ENCODE measurements around the gene PCSK5.
"Not testable (repeated sequence)": the region's sequence is repeated elsewhere in the genome, so short reads cannot be mapped to it uniquely, and the experiment has no call there.

The PCSK5 gene

GRCh38 chr9:75891277-75891741, 836 bp downstream of the PCSK5 start:
- DNase-seq: no peak

DNA sequence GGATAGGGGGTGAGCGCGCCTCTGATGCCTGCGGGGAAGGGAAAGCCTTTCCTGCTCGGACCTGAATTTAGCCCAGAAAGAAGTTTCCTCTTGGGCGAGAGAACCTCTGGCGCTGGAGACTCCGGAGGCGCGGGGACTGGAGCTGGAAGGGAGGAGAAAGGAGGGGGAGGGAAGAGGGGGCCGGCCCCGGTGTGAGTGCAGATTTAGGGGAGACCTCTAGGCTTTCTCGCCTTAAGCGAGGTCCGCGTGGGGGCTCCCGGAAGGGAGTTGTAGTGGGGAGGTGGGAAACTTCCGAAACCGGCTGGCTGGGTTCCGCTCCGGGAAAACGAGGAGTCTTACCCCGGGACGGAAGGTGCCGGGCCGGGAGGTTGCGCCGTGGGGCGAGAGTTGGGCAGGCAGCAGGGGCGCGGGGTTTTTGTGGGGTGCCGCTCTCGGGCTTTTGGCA, 1.3 kb downstream of the PCSK5 start:
- no peak for DNase-seq

DNA sequence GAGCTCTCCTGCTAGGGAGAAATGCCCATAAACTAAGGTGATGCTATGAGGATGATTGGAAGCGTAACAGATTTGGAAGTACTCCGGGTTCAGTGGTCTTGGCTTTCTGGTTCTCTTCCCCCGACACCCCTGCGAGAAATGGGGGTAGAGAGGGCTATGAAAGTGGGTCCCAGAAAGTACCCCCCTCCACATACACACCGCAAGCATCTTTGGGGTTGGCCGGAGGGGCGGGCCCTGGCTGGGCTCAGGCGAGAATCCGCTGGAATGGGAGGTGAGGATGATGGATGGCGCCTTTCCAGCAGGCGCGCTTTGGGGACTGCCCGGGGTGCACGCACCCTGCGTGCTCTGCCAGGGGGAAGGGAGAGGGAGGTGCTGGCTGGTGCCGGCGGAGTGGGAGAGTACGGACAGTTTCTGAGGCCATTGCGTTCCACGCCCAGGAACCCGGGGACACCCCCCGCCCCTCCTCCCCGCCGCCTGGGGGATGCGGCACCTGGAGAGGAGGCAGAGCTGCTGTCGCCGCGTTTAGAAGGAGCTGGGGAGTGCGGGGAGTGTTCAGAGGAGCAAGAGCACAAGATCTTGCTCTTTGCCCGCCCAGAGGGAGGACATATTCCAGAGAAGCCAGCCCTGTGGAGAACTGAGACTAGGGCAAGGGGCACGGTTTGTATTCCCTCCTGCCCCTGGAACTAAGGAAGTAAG, 1.9 kb downstream of the PCSK5 start:
- no peak for DNase-seq

DNA sequence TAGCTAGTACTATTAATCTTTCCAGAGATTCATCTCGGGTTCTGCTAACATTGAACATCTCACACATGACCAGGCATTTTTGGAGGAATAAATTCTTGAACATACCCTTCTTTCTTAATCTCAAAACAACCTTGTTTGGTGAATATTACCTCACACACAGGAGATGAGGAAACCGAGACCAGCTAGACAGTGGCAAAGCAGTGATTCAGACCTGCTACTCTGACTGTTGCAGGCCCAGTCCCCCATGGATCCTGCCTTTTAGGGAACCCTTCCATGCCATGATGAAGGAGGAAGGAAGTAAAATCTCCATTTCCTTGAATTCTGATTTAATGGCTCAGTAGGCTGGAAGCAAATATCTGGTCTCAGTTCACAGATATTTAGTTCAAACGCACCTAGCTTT, 2.6 kb downstream of the PCSK5 start:
- DNase-seq: no peak

GRCh38 chr9:75894566-75894965, 4.1 kb downstream of the PCSK5 start:
- DNase-seq: no peak

DNA sequence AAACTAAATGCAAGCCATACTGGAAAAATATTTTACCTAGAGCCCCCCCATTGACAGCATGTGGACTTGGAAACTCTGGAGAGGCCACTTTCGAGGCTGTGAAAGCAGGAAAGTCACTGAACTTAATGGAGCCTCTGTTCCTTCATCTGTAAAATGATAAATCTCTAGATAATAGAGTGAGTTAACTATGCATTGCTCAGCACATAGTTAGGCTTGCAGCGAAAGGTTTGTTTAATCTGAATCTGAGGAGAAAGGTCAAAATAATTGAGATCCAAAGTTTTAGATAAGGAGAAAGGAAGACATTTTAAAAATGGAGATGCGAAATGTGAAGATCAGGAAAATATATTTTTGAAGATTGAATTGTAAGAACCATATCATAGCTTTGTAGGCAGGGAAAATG, 4.6 kb downstream of the PCSK5 start:
- no peak for DNase-seq

- DNase-seq: no peak
These were observed 5.7 kb downstream of the PCSK5 start for GRCh38 chr9:75896193-75896592.

DNA sequence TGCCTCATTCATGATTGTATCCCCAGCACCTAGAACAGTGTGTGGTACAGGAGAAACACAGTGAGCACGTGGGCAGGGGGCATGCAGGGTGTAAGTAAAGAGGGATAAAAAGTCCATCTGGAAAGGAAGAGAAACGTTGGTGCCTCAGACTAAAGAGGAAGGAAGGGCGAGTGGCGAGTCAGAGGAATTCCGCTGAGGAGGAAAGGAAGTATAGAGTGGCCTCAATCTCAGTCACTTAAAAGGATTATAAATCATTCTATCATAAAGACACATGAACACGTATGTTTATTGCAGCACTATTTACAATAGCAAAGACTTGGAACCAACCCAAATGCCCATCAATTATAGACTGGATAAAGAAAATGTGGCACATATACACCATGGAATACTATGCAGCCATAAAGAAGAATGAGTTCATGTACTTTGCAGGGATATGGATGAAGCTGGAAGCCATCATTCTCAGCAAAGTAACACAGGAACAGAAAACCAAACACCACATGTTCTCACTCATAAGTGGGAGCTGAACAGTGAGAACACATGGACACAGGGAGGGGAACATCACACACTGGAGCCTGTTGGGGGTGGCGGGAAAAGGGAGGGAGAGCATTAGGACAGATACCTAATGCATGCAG, 10.5 kb downstream of the PCSK5 start:
- not testable (repeated sequence) for DNase-seq

GRCh38 chr9:75903785-75904360, 13.4 kb downstream of the PCSK5 start:
- DNase-seq: no peak

DNA sequence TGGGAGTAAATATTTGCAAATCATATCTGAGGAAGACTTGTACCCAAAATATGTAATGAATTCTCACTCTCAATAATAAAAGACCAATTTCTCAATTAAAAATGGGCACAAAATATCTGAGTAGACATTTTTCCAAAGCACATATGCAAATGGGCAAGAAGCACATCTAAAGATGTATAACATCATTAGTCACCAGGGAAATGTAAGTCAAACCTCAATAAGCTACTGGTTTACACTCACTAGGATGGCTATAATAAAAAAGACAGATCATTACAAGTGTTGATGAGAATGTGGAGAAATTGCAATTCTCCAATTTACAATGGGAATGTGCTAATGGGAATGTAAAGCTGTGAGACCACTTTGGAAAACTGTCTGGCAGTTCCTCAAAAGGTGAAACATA, 13.9 kb downstream of the PCSK5 start:
- DNase-seq: no peak

DNA sequence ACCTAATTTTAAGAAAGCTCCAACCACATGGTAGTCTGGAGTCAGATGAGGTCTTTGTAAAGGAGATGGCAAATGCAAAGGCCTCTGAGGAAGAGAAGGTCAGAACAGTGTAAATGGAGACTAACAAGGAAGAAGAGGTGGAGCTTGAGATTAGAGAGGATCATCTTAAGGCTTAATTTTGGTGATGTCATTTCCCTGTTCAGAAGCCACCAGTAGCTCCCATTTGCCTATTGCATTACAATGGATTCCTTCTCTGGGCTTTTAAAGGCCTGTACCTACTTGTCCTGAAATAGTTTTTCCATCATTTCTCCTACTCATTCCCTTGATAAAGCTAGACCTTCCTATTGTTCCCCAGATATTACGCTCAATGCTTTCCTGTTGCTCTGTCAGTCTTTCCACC, 16.1 kb downstream of the PCSK5 start:
- no peak for DNase-seq

DNA sequence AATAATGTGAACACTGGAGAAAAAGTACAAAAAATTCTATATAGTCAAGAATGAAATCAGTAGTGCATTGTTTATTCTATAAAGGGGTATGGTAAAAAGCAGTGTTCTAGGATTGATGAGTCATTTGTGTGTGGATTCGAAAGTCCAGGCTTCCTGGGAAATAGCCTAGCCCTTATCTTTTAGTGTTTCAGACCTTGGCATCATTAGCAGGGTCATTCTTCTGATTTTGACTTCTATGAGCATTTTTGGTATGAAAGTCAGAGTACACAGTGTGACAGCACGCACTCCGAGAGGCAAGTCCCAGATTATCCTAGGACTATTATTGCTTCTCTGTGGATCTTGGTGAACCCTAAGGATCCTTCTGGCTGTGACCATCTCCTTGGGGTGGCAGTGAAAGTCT, 16.9 kb downstream of the PCSK5 start:
- no peak for DNase-seq

DNA sequence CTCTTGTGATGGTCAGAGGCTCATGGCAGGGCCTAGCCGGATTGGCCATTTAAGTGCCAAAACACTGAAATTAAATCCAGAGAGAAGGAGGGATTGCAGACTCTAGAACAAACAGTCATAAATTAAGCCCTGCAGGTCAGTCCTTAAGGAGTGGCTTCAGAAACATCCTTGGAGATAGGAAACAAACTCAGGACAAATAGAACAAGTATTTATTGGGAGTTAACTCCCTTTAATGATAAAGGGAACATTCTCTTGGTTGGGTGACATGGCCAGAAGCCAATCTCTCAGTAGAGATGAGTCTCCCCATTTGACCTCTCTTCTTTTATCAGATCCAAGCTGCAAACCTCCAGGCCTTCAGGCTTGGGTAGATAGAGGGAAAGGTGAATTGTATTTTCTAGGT, 17.4 kb downstream of the PCSK5 start:
- no peak for DNase-seq

DNA sequence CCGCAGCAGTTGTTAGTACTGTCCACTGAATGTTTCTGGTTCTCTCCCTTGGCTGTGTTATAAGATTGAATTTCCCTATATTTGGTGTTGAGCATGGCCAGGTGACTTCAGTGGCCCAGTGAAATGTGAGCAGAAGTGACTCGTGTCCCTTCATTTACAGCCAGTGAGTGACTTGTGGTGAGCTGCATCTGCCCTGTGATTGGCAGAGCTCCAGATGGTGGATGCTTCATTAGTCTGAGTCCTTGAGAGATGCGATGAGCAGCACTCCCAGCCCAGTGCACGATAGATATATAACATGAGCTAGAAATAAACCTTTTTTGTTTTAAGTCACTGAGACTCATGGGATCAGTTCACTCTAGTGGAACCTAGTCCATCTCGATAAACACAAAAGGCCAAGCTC, 19.3 kb downstream of the PCSK5 start:
- DNase-seq: peak; percentile 17

DNA sequence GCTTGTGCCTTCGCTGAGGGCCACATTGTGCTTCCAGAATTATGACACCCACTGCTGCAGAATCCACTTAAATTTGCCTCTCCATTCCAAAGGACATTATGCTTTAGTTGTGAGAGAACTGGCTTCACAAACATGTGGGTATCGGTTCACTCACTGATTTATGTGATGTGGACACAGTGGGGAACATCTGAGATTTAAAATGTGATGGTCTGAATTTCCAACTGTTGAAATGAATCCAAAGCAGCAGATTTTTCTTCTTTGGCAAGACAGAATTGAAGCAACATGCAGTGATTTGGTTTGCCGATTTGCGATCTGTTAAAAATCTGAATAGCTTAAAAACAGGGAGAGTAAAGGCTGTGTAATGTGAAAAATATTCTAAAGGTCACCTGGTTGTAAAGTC, 20.3 kb downstream of the PCSK5 start:
- no peak for DNase-seq

GRCh38 chr9:75911390-75911789, 20.9 kb downstream of the PCSK5 start:
- no peak for DNase-seq

- DNase-seq: no peak
These were observed 22.5 kb downstream of the PCSK5 start for GRCh38 chr9:75912951-75913350.

GRCh38 chr9:75914002-75914401, 23.5 kb downstream of the PCSK5 start:
- DNase-seq: no peak

DNA sequence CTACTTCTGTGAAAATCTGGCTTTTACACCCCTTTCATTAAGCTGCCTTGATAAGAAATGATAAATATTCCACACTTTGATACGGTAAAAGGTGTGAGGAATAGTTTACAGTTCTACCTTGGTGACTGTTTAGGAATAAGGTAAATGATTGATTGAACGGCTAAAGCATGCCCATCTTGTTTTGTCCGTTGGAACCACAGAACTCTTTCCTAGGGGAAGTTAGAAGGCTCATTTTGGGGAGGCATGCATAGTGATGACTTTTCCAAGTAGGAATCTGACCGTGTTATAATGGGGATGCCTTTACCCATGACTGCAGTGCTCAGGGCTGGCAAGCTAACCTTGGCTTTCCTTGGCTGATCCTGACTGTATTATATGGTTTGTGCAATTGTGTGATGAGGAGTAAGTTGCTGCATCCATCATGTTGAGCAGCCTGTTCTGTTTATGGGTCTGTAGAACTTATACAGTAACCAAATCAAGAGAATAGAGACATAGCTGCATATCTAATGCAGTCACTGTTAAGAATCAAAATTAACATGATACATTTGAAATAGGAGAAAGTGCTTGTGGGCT, 24.5 kb downstream of the PCSK5 start:
- no peak for DNase-seq

DNA sequence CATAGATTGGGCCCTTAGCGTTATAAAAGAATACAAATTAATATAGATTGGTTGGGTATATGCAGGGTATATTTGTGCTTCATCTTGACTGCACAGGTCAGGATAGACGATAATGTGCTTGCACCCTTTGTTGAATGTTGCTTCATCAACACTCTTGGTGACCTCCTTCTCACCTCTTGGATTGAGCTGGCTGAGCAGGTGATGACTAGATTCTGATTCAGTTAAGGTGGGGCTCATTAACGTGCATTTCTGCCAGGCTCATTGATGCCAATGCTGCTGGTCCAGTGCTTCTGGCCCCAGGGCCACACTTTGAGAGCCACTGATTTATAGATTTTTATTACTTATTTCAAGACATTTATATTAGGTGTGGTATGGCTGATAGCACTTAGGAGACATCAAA, 27.7 kb downstream of the PCSK5 start:
- no peak for DNase-seq

DNA sequence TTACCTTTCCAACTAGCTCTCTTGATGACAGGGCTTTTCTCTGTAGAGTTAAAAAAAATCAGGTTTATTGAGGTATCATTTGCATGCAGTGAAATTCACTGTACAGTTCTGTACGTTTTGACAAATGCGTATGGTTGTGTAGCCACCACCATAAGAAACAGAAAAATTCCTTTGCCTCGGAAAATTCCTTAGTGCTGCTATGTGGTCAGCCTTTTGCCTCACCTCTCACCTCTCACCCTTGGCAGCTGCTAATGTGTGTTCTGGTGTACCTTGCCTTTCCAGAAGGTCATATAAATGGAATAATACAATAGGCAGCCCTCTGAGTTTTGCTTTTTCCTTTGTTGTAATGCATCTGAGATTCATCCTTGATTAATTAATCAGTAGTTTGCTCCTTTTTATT, 28.4 kb downstream of the PCSK5 start:
- no peak for DNase-seq

- DNase-seq: no peak
These were observed 31.1 kb downstream of the PCSK5 start for GRCh38 chr9:75921391-75922127.

GRCh38 chr9:75926385-75926784, 35.9 kb downstream of the PCSK5 start:
- DNase-seq: no peak

Data from NCI-H510A treated with DMSO at 0.1 percent for 48 hours (cell line).